Transverse colon (tissue), 4 donors: ENCODE measurements around the gene SLC24A4. TPM values are rescaled to one million over a fixed set of nuclear protein-coding genes. Genes with fewer than 3 reads are reported as not detected.

Experiments
- DNase-seq: peaks from one replicate; pipeline ENCODE4 v3.0.0-alpha.2; 2019
- H3K27ac ChIP-seq, 4 donors: fragments of 200-600 bp; sonication (generic); 2 replicates each; pipeline ENCODE4 v1.5.1; 2016 to 2018; ENCODE audit warnings: inconsistent platforms in 4 of 4
- H3K27me3 ChIP-seq: fragments of 200-600 bp; sonication (generic); 2 replicates; pipeline ENCODE4 v1.5.1; 2017; ENCODE audit warnings: inconsistent platforms
- H3K36me3 ChIP-seq, 4 donors: fragments of 200-600 bp; sonication (generic); 2 replicates each; pipeline ENCODE4 v1.5.1; 2017 to 2019; ENCODE audit warnings: inconsistent platforms in 4 of 4
- H3K4me1 ChIP-seq, 4 donors: fragments of 200-600 bp; sonication (generic); 2 replicates each; pipeline ENCODE4 v1.5.1; 2017 to 2020; ENCODE audit warnings: inconsistent platforms in 4 of 4
- H3K4me3 ChIP-seq, 4 donors: fragments of 200-600 bp; sonication (generic); 1 replicate in 1 of 4; 2 replicates in 3 of 4; pipeline versions ENCODE4 v1.5.1 to v1.6.1; 2017 to 2019; ENCODE audit warnings: inconsistent platforms in 4 of 4
- H3K9me3 ChIP-seq, 2 donors: fragments of 200-600 bp; sonication (generic); 2 replicates each; pipeline ENCODE4 v1.5.1; 2017 to 2019; ENCODE audit warnings: inconsistent platforms in 2 of 2
- CTCF ChIP-seq, 5 experiments: fragments of 200-600 bp in 3 of 5; fragments of 450-650 bp in 2 of 5; sonication (generic) in 3 of 5; IDR thresholded peaks; 1 replicate in 2 of 5; 2 replicates in 3 of 5; pipeline ENCODE4 v1.5.1; 2016 to 2017; ENCODE audit warnings: antibody characterized with exemption in 5 of 5, inconsistent platforms in 3 of 5, mild to moderate bottlenecking in 2 of 5, moderate library complexity in 1 of 5
- EP300 ChIP-seq: sonication (generic); formaldehyde crosslinking; IDR thresholded peaks from one replicate; pipeline ENCODE4 v1.6.1; 2017; ENCODE audit warnings: antibody characterized with exemption, low read depth
- POLR2A ChIP-seq: fragments of 450-650 bp; IDR thresholded peaks from one replicate; pipeline ENCODE4 v1.6.1; 2016; ENCODE audit warnings: antibody characterized with exemption, mild to moderate bottlenecking, moderate library complexity
- POLR2AphosphoS5 ChIP-seq, 3 donors: sonication (generic); formaldehyde crosslinking; IDR thresholded peaks; one replicate each; pipeline ENCODE4 v1.6.1; 2016; ENCODE audit warnings: antibody characterized with exemption in 3 of 3
- WGBS, 2 donors: methylation state at CpG; one replicate each; pipeline ENCODE4 v1.1.5; 2018; ENCODE audit warnings: low coverage in 1 of 2; 5-methylcytosine and 5-hydroxymethylcytosine counted together
- in situ Hi-C, 4 donors: fragments of 200-750 bp; cut with MboI; loops; one replicate each; pipeline versions ENCODE4 v1.15.0 to v1.15.1; 2017; ENCODE audit warnings: low sequenced_read_pairs in 3 of 4, low pct_ligation_motif_present in 1 of 4, low pct_unique_long_range_greater_than_20kb in 1 of 4
- intact Hi-C: fragments of 100-400 bp; cut with DNase I; formaldehyde crosslinking; loops from one replicate; pipeline ENCODE4 v1.15.1; 2023; ENCODE audit warnings: low total_unique reads
- total RNA-seq, 4 donors: library from RNA; depleted of rRNA; stranded (reverse); fragments of >200 nt; gene quantifications; one replicate each; pipeline ENCODE4 v1.1.0, GENCODE V29; 2016

Gene SLC24A4
- total RNA-seq, 4 donors from 2014 or later: 0.27 to 0.48 TPM; not detected in 2

GRCh38 chr14:92506231-92506630, 183.3 kb downstream of the SLC24A4 start:
- H3K36me3 ChIP-seq: no peaks in the 10 kb centered on the region
- no peak overlapping the region for H3K4me3 ChIP-seq
- intact Hi-C loops (no loop called here), in situ Hi-C loops (no loop called here)
- H3K27ac ChIP-seq: no peak overlapping the region
- WGBS, 2 donors: 96% methylated on average over 2 of the region's 3 CpGs; no CpG with 5 or more reads in 1 of the 2 donors
- no peak for TF ChIP-seq POLR2AphosphoS5 (IDR thresholded peaks at IDR 0.05)
- TF ChIP-seq EP300: no peak
- TF ChIP-seq CTCF (IDR thresholded peaks at IDR 0.05): no peak
- TF ChIP-seq POLR2A: no peak
- no peaks in the 10 kb centered on the region for H3K27me3 ChIP-seq
- H3K9me3 ChIP-seq: no peaks in the 10 kb centered on the region
- peaks cover 2 to 31% (median 8%) of the 10 kb centered on the region in 4 donors for H3K4me1 ChIP-seq
- DNase-seq: no peak

- intact Hi-C loops (no loop called here), in situ Hi-C loops (no loop called here)
- Histone ChIP-seq H3K4me3 (no peak overlapping the region), H3K27ac (peak overlapping the region; percentile 40 to 61 (median 58)), H3K4me1 (peaks cover 8 to 41% (median 14%) of the 10 kb centered on the region in 4 donors), H3K9me3 (no peaks in the 10 kb centered on the region), H3K27me3 (no peaks in the 10 kb centered on the region), H3K36me3 (no peaks in the 10 kb centered on the region)
- TF ChIP-seq EP300 (no peak), CTCF (IDR thresholded peaks at IDR 0.05) (peak in 1 of 5 experiments; percentile 12), POLR2A (no peak), POLR2AphosphoS5 (IDR thresholded peaks at IDR 0.05) (peak in 1 of 3 donors; percentile 38)
- WGBS, 2 donors: 44 to 48% methylated on average over 2 to 4 of the region's 4 CpGs
- peak; percentile 88 for DNase-seq
Observed at GRCh38 chr14:92507174-92507768, 184.3 kb downstream of the SLC24A4 start.

- intact Hi-C loops: loop anchor here (5.0 to 10.0 kb wide), 2 partner anchors 134 to 171 kb away; no protein-coding TSS in a partner anchor
- no peak for DNase-seq
- Histone ChIP-seq H3K4me1 (peaks cover 13 to 58% (median 30%) of the 10 kb centered on the region in 4 donors), H3K36me3 (no peaks in the 10 kb centered on the region), H3K4me3 (no peak overlapping the region), H3K9me3 (no peaks in the 10 kb centered on the region), H3K27me3 (no peaks in the 10 kb centered on the region), H3K27ac (peak overlapping the region; percentile 88 to 94 (median 92))
- 96 to 100% methylated on average over 1 to 2 of the region's 2 CpGs for WGBS, 2 donors
- TF ChIP-seq POLR2AphosphoS5 (IDR thresholded peaks at IDR 0.05): no peak
- in situ Hi-C loops: no loop called here
Observed at GRCh38 chr14:92510972-92511371, 188.0 kb downstream of the SLC24A4 start.

GRCh38 chr14:92511453-92512238, 188.7 kb downstream of the SLC24A4 start:
- Histone ChIP-seq H3K27ac (peak overlapping the region; percentile 88 to 94 (median 92)), H3K27me3 (no peaks in the 10 kb centered on the region)
- WGBS, 2 donors: 37 to 88% methylated on average over 1 to 6 of the region's 6 CpGs

GRCh38 chr14:92512807-92513203, 189.8 kb downstream of the SLC24A4 start:
- Histone ChIP-seq H3K4me1 (peaks cover 9 to 50% (median 26%) of the 10 kb centered on the region in 4 donors), H3K9me3 (no peaks in the 10 kb centered on the region), H3K27me3 (no peaks in the 10 kb centered on the region), H3K4me3 (peak overlapping the region in 3 of 4 donors; percentile 63 to 84 (median 65)), H3K27ac (peak overlapping the region; percentile 88 to 94 (median 92)), H3K36me3 (no peaks in the 10 kb centered on the region)
- no peak for DNase-seq
- WGBS, 2 donors: 70 to 80% methylated on average over 1 to 9 of the region's 9 CpGs
- in situ Hi-C loops: no loop called here
- intact Hi-C loops: loop anchor here (5.0 to 10.0 kb wide), 2 partner anchors 132 to 169 kb away; no protein-coding TSS in a partner anchor
- TF ChIP-seq EP300 (no peak), POLR2A (no peak), CTCF (IDR thresholded peaks at IDR 0.05) (no peak), POLR2AphosphoS5 (IDR thresholded peaks at IDR 0.05) (no peak)

More at GRCh38 chr14:92511453-92512238, 188.7 kb downstream of the SLC24A4 start:
- H3K9me3 ChIP-seq: no peaks in the 10 kb centered on the region
- DNase-seq: peak; percentile 60
- peak in 2 of 3 donors; percentile 12 to 33 for TF ChIP-seq POLR2AphosphoS5 (IDR thresholded peaks at IDR 0.05)
- no peak for TF ChIP-seq EP300
- no peaks in the 10 kb centered on the region for H3K36me3 ChIP-seq
- H3K4me3 ChIP-seq: no peak overlapping the region
- intact Hi-C loops (loop anchor here (5.0 to 10.0 kb wide), 2 partner anchors 133 to 171 kb away; no protein-coding TSS in a partner anchor), in situ Hi-C loops (no loop called here)
- H3K4me1 ChIP-seq: peaks cover 13 to 59% (median 28%) of the 10 kb centered on the region in 4 donors
